Effector memory CD8-positive, alpha-beta T cell (primary cell): ENCODE measurements around the gene C17orf114.
"Not testable (repeated sequence)": the region's sequence is repeated elsewhere in the genome, so short reads cannot be mapped to it uniquely, and the experiment has no call there.

Source experiments
- ATAC-seq: fragments of 150-1000 bp; cut with Tn5 transposase; replicated peaks from 2 replicates; pipeline ENCODE4 v1.10.0; 2021; ENCODE audit warnings: mild to moderate bottlenecking, moderate library complexity
- DNase-seq, 3 experiments: peaks; one replicate each; pipeline ENCODE4 v3.0.0; 2021
- H3K27ac Mint-ChIP-seq, 2 donors: one replicate each; pipeline ENCODE4 v1.8.0; 2022; ENCODE audit warnings: mild to moderate bottlenecking in 2 of 2, mixed read lengths in 2 of 2, moderate library complexity in 2 of 2
- H3K27me3 Mint-ChIP-seq, 2 donors: one replicate each; pipeline ENCODE4 v1.8.0; 2022; ENCODE audit warnings: mixed read lengths in 2 of 2
- H3K36me3 Mint-ChIP-seq: one replicate; pipeline ENCODE4 v1.8.0; 2022; ENCODE audit warnings: mild to moderate bottlenecking, moderate library complexity, mixed read lengths; ENCODE audit not compliant: insufficient read depth
- H3K4me1 Mint-ChIP-seq, 2 donors: one replicate each; pipeline ENCODE4 v1.8.0; 2022; ENCODE audit warnings: low read depth in 2 of 2, mixed read lengths in 2 of 2
- H3K4me3 Mint-ChIP-seq, 2 donors: one replicate each; pipeline ENCODE4 v1.8.0; 2022; ENCODE audit warnings: mild to moderate bottlenecking in 2 of 2, mixed read lengths in 2 of 2, moderate library complexity in 2 of 2
- H3K9me3 Mint-ChIP-seq, 2 donors: one replicate each; pipeline ENCODE4 v1.8.0; 2022; ENCODE audit warnings: mixed read lengths in 2 of 2

C17orf114 gene

DNA sequence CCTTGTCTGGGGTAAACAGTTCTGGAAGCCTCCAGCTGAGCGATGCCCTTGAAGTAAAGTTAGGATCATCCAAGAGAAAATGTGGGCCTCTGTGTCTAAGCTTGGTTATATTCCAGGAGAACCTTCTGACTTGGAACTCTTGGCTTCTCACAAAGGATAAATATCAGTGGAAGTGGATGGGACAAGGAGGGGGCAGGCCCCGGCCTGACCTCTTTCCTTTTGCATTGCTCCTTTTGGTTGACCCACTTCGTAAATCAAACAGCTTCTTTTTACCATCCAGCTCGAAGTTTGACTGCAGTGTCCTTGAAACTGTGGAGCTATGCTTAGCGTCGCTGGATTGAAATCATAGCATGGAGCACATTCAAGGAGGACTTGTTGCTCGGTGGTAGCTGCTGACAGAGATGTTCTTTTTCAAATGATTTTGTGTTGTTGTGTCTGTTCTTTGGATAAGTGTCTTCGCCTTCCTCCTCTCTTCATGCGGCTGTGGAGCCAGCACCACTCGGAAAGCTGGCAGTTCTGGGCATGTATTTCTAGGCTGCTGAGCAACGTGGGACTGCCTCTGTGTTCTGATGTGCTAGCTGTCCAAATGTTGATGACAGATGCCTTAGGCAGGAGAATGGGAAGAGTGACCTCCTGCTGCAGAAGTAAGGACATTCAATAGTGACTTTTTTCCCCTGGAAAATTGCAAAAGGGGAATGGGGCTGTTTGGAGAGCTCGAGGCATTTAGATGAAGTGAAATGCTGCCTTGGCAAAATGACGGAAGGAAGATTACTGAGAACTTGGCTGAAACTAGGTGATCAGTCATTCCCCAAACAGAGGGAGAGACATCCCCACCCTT lies 35.6 kb upstream of the C17orf114 start:
- DNase-seq, result no peak
- ATAC-seq, result no peak
- Mint-ChIP-seq H3K4me1 (peaks cover 56% of the 10 kb centered on the region in 2 donors), H3K27ac (peak overlapping the region in 1 of 2 donors; percentile 38), H3K36me3 (peaks cover 11% of the 10 kb centered on the region), H3K9me3 (no peaks in the 10 kb centered on the region), H3K27me3 (no peaks in the 10 kb centered on the region), H3K4me3 (no peak overlapping the region)

DNA sequence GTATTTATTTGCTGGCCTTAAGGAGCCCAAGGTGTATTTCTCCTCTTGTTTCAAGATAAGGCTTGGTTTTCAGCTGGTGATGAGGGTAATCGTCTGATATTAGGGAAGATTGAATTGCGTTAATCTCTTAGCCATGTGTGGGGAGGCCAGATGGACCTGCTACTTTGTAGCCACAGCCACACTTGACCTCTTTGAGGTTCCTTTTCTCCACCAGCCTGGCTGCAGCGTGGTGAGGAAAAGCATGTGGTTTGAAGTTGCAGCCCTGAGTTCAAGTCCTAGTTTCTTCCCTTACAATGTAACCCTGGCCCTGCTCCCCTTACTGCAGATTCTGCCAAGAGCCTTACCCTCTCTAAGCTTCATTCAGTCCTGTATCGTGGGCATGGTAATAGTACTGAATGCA lies 34.1 kb upstream of the C17orf114 start:
- peak overlapping the region in 1 of 2 donors; percentile 16 for H3K27ac Mint-ChIP-seq
- H3K9me3 Mint-ChIP-seq, result no peaks in the 10 kb centered on the region
- H3K36me3 Mint-ChIP-seq, result peaks cover 11% of the 10 kb centered on the region
- no peak for ATAC-seq
- H3K4me3 Mint-ChIP-seq, result peak overlapping the region; percentile 87 to 93
- H3K27me3 Mint-ChIP-seq, result no peaks in the 10 kb centered on the region
- peaks cover 50 to 56% of the 10 kb centered on the region in 2 donors for H3K4me1 Mint-ChIP-seq
- DNase-seq, result no peak

DNA sequence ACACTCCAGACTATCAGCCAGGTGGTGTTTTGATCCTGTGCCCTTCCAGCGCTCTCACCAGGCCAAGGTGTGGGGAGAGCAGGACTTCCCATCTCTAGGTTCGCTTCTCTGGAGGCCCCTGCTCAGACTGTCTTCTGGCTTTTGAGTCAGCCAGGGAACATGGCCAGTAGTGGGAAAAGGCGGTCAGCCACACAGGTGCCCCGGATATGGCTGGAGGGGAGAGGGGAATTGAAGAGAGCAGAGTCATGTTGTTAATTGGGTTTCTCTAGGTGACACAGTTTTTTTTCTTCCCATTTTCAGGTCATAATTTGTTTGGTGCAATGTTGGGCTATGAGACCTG lies 32.5 kb upstream of the C17orf114 start:
- ATAC-seq, result no peak
- H3K4me1 Mint-ChIP-seq, result peaks cover 36 to 42% of the 10 kb centered on the region in 2 donors

DNA sequence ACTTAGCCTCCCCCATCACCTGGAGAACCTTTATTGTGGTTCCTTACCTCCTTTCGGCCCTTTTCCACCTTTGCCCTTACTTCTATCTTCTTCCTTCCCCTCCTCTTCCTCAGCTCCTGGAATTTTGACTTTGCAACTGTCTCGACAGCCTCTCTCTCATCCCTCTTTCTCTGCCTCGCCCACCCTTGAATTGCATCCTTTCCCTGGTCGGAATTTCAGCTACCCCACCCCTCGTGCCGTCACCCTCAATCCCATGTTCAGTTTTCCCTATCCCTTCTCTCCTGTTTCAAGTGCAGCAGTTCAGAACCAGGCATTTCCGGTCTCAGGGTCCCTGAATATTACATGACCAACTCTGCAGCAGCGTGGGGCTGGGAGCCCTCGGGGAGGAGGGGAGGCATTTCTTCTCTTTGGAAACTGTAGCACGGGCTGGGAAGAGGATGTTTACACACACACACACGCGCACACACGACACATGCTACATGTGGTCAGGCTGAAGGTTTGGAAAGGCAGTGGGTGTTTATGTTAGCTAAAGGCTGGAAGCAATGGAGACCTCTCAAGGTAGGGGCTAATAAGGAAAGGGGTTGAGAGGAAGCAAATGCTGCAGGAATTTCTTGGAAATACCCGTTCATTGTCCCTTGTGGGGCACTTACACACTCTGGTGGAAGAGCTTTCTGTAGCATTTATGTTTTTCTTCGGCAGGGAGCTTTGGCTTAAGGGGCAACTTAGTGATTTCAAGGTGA lies 32.0 kb upstream of the C17orf114 start:
- H3K27me3 Mint-ChIP-seq, result no peaks in the 10 kb centered on the region
- peak overlapping the region; percentile 87 to 93 for H3K4me3 Mint-ChIP-seq
- peak overlapping the region; percentile 81 to 87 for H3K27ac Mint-ChIP-seq
- DNase-seq (peak in 1 of 3 experiments; percentile 7), ATAC-seq (no peak)
- H3K4me1 Mint-ChIP-seq, result peaks cover 31 to 36% of the 10 kb centered on the region in 2 donors
- H3K36me3 Mint-ChIP-seq, result peaks cover 11% of the 10 kb centered on the region
- H3K9me3 Mint-ChIP-seq, result no peaks in the 10 kb centered on the region

More for the DNA sequence above, 32.5 kb upstream of the C17orf114 start:
- peaks cover 11% of the 10 kb centered on the region for H3K36me3 Mint-ChIP-seq
- no peak for DNase-seq
- H3K27ac Mint-ChIP-seq, result peak overlapping the region; percentile 81 to 87
- H3K4me3 Mint-ChIP-seq, result peak overlapping the region; percentile 87 to 93
- no peaks in the 10 kb centered on the region for H3K27me3 Mint-ChIP-seq
- no peaks in the 10 kb centered on the region for H3K9me3 Mint-ChIP-seq

DNA sequence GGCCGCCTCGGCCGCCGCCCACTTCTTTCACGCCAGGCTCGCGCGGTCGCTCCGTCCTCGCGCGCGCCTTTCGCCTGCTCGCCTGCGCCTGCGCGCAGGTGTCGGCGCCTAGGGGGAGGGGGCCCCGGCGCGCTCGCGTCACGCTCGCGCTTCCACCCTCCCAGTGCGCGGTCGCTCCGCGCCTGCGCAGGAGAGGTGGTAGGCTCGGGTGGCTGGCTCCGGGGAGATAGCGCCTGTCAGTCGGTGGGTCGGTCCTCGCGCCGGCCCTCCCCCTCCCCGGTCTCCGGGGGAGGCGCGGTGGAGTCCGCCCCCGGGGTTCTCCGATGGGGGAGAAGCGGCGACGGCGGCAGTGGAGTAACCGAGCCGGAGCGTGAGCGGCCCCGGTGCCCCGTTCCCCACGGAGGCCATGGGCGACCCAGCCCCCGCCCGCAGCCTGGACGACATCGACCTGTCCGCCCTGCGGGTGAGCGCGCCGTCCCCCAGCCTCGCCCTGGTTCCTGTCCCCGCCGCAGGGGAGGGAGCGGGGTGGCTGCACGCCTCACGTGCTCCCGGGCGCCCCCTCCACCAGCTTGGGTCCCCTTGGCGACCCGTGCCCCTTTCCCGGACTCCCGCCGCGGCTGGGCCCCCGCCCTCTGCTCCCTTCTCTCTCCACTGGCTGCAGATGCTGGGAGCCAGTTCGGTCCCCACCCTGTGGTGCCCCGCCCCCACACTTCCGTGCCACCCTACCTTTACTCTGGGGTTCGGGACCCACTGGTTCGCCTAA lies 31.2 kb upstream of the C17orf114 start, which contains the start of gene MINK1:
TSS of gene MINK1 (plus strand) at position 163 of the 763 bp plus-strand sequence. CDS start at position 407, 244 bp downstream.
- Mint-ChIP-seq H3K9me3 (no peaks in the 10 kb centered on the region), H3K4me3 (peak within 1 kb of the TSS; percentile 87 to 93), H3K4me1 (peaks cover 30 to 34% of the 10 kb centered on the region in 2 donors), H3K27me3 (peaks cover 0 to 6% of the 10 kb centered on the region in 2 donors), H3K36me3 (peaks cover 14% of the 10 kb centered on the region), H3K27ac (peak within 1 kb of the TSS; percentile 83 to 87)
- DNase-seq (peak; percentile 80 to 86 (median 81)), ATAC-seq (peak; percentile 87)

DNA sequence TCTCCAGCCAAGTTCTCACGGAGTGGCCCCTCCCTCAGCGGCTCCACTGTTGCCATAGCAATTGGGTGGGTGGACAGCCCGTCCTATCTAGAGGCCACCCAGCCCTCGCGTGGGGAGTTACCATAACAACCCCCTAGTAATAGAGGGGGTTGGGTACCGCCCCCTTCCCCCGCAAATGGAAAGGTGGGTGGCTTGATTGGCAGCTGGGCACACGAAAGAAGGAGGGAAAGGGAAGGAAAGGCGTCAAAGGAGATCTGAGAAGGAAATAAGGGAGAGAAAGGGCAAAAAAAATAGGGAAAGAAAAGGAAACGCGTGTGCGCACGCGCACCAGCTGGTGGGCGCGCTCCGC lies 30.7 kb upstream of the C17orf114 start:
- Mint-ChIP-seq H3K27ac (peak overlapping the region; percentile 83 to 87), H3K36me3 (peaks cover 13% of the 10 kb centered on the region), H3K4me3 (peak overlapping the region; percentile 87 to 93), H3K4me1 (peaks cover 29 to 30% of the 10 kb centered on the region in 2 donors)
- H3K9me3 Mint-ChIP-seq, DNase-seq, H3K27me3 Mint-ChIP-seq: not testable (repeated sequence)
- peak; percentile 19 for ATAC-seq

DNA sequence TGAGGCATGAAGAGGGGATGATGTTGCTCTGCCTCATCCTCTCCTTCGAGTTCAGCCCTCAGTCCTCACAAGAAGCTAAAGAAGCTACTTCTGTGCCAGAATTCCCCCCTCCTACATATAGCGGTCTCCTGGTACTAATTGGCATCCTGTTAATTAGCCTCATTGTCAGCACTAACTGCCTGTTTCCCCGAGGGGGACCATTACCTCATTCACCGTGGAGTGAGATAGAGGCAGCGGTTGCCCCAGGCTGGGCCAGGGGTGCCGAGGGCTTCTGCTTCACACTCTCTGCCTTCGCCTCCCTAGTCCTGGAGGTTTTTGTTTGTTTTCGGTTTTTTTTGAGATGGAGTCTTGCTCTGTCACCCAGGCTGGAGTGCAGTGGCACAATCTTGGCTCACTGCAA lies 25.3 kb upstream of the C17orf114 start:
- H3K27me3 Mint-ChIP-seq, result peaks cover 0 to 6% of the 10 kb centered on the region in 2 donors
- H3K4me1 Mint-ChIP-seq, result no peaks in the 10 kb centered on the region

DNA sequence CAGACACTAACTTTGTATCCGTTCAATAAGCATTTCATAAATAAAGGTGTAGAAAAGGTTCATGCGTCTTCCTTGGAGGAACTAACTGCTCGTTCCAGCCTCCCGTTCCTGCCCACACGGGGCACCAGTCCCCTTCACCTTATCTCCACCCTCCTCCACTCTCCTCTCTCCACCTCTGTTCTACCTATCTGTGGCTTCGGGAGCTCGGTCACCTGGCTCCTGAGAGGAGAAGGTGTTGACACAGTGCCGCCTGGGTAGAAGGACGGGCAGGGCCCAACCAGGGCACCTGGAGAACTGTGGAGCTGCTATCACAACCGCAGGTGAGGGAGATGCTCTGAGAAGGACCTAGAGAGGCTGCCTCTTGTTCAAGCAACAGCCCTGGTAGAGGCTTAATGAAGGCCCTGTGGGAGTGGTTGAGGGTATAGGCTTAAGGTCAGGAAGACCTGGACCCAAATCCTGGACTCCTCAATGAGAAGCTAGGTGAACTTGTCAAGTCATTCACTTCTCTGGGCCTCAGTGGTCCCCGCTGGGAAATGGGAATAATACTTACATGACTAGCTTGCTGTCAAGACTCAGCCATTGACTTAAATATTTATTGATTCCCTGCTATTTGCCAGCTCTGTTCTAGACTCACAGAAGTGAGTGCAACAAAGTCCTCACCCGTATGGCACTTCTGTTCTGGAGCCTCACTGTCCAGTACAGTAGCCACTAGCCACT lies 21.4 kb upstream of the C17orf114 start:
- no peaks in the 10 kb centered on the region for H3K36me3 Mint-ChIP-seq
- H3K4me3 Mint-ChIP-seq, result no peak overlapping the region
- H3K9me3 Mint-ChIP-seq, result no peaks in the 10 kb centered on the region
- H3K27ac Mint-ChIP-seq, result peak overlapping the region in 1 of 2 donors; percentile 55
- peaks cover 0 to under 1% of the 10 kb centered on the region in 2 donors for H3K27me3 Mint-ChIP-seq
- ATAC-seq, result no peak
- H3K4me1 Mint-ChIP-seq, result no peaks in the 10 kb centered on the region
- DNase-seq, result no peak

More for the DNA sequence above, 25.3 kb upstream of the C17orf114 start:
- no peak for ATAC-seq
- Mint-ChIP-seq H3K9me3 (no peaks in the 10 kb centered on the region), H3K27ac (no peak overlapping the region), H3K4me3 (no peak overlapping the region), H3K36me3 (peaks cover 3% of the 10 kb centered on the region)
- DNase-seq, result no peak

DNA sequence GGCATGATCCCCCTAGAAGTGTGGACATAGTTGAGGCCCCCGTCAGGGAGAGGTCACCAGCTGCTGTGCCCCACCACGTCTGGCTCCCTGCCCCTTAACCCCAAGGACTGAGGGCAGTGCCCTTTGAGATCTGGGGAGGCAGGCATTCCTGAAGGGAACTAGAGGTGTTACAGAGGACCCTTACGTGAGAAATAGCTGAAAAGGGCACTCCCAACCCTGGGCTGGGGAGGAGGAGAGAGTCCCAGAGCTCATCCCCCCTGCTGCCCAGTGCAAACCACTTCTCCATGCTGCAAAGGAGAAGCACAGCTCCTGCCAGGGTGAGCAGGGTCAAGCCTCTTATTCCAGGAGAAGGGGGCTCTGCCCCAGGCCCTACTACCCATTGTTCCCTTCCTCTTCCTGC lies 20.7 kb upstream of the C17orf114 start:
- DNase-seq (no peak), ATAC-seq (no peak)
- Mint-ChIP-seq H3K36me3 (no peaks in the 10 kb centered on the region), H3K4me3 (no peak overlapping the region), H3K9me3 (no peaks in the 10 kb centered on the region), H3K4me1 (no peaks in the 10 kb centered on the region), H3K27ac (peak overlapping the region in 1 of 2 donors; percentile 55), H3K27me3 (no peaks in the 10 kb centered on the region)

DNA sequence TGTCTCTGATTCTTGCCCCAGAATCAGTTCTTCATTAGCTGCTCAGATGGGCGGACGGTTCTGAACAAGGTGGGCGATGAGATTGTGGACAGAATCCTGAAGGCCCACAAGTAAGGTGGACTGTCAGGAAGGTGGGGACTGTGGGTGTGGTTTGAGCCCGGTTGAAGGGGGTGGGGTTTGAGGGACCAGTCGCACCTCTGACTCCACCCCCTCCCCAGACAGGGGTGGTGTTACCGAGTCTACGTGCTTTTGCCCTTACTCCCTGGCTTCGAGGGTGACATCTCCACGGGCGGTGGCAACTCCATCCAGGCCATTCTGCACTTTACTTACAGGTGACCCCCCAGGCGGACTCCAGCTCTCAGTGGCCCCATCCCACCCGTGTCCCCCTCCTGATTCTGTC lies 16.1 kb upstream of the C17orf114 start:
- H3K4me1 Mint-ChIP-seq, result no peaks in the 10 kb centered on the region
- no peaks in the 10 kb centered on the region for H3K9me3 Mint-ChIP-seq
- H3K27me3 Mint-ChIP-seq, result no peaks in the 10 kb centered on the region
- ATAC-seq, result no peak
- no peak overlapping the region for H3K27ac Mint-ChIP-seq
- no peak overlapping the region for H3K4me3 Mint-ChIP-seq
- H3K36me3 Mint-ChIP-seq, result peaks cover 4% of the 10 kb centered on the region
- no peak for DNase-seq

DNA sequence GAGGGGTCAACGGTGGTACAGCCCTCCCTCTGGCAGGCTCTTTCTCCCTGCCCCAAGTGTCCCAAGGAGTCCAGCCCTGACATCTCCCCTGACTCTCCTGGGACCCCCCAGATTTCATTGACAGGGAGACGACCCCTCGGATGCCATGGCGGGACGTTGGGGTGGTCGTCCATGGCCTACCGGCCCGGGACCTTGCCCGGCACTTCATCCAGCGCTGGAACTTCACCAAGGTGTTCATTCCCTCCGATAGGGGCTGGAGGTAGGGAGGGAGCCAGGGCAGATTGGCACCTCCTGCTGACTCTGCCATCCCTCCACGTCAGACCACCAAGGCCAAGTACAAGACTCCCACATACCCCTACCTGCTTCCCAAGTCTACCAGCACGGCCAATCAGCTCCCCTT lies 14.7 kb upstream of the C17orf114 start:
- Mint-ChIP-seq H3K36me3 (peaks cover 4% of the 10 kb centered on the region), H3K27me3 (no peaks in the 10 kb centered on the region), H3K27ac (peak overlapping the region in 1 of 2 donors; percentile 44), H3K9me3 (no peaks in the 10 kb centered on the region), H3K4me1 (no peaks in the 10 kb centered on the region), H3K4me3 (no peak overlapping the region)
- no peak for ATAC-seq
- no peak for DNase-seq

DNA sequence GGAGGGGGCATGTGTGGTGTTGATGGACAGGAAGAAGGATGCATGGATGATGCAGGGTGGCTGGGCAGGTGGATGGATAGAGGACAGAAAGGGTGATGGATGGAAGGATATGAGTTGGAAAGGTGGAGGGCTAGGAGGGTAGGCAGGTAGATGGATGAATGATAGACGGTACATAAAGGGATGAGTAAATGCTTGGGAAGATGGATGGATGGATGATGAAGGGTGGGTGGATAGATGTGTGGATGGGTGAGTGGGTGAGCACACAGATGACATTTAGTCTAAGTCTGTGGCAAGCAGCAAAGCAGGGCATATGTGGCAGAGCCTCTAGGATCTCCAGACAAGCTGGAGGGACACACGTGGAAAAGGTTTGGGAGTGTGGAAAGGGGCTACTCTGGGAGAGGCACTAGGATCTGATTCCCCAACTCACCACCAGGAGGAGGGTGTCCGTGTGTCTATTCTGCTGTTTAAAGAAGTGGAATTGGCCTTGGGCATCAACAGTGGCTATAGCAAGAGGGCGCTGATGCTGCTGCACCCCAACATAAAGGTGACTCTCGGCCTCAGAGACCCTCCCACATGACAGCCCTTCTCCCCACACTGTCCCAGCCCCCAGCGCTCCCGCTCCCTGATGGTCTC lies 13.0 kb upstream of the C17orf114 start:
- H3K27ac Mint-ChIP-seq, result no peak overlapping the region
- no peak for DNase-seq
- no peak overlapping the region for H3K4me3 Mint-ChIP-seq
- no peaks in the 10 kb centered on the region for H3K9me3 Mint-ChIP-seq
- H3K4me1 Mint-ChIP-seq, result no peaks in the 10 kb centered on the region
- H3K36me3 Mint-ChIP-seq, result peaks cover 7% of the 10 kb centered on the region
- H3K27me3 Mint-ChIP-seq, result no peaks in the 10 kb centered on the region
- no peak for ATAC-seq
